Activated T-helper 2 cell treated with anti-CD3 and anti-CD28 coated beads, Interferon-gamma antibody, Interleukin-2, Interleukin-4, amounts not matched to agents 10 μg/mL and 5 μg/mL and 100 μg/mL, durations not matched to agents 14 hours and 24 hours and 36 hours (primary cell): Measurements from ENCODE around the gene AK5. TPM values are rescaled to one million over a fixed set of nuclear protein-coding genes. Genes with fewer than 3 reads are reported as not detected.

Experiments
- DNase-seq: peaks from one replicate; pipeline ENCODE4 v3.0.0; 2021; ENCODE audit warnings: low spot score
- H3K27ac Mint-ChIP-seq: one replicate; pipeline ENCODE4 v1.8.0; 2021; ENCODE audit warnings: mixed read lengths
- H3K27me3 Mint-ChIP-seq: one replicate; pipeline ENCODE4 v1.8.0; 2021; ENCODE audit warnings: low read depth, mixed read lengths
- H3K36me3 Mint-ChIP-seq: one replicate; pipeline ENCODE4 v1.8.0; 2021; ENCODE audit warnings: low read depth, mixed read lengths
- H3K4me1 Mint-ChIP-seq: one replicate; pipeline ENCODE4 v1.8.0; 2021; ENCODE audit warnings: low read depth, mixed read lengths
- H3K4me3 Mint-ChIP-seq: one replicate; pipeline ENCODE4 v1.8.0; 2021; ENCODE audit warnings: low read depth, mild to moderate bottlenecking, moderate library complexity, mixed read lengths
- H3K9me3 Mint-ChIP-seq: one replicate; pipeline ENCODE4 v1.8.0; 2021; ENCODE audit warnings: mixed read lengths
- intact Hi-C: fragments of 100-400 bp; cut with micrococcal nuclease; formaldehyde crosslinking; loops from one replicate; pipeline ENCODE4 v1.15.1; 2023
- total RNA-seq: library from RNA; stranded (reverse); gene quantifications from 2 replicates; pipeline ENCODE4 v1.2.3, GENCODE V29; 2022

The AK5 gene
- total RNA-seq, 1 donor from 2014 or later = not detected

- intact Hi-C loops = no loop called here
- Mint-ChIP-seq H3K4me3 (no peak overlapping the region), H3K9me3 (no peaks in the 10 kb centered on the region), H3K27me3 (no peaks in the 10 kb centered on the region), H3K4me1 (no peaks in the 10 kb centered on the region), H3K36me3 (no peaks in the 10 kb centered on the region), H3K27ac (no peak overlapping the region)
- DNase-seq = no peak
Measured at GRCh38 chr1:77461691-77462090, 179.9 kb downstream of the AK5 start.

GRCh38 chr1:77463216-77463615 lies 181.4 kb downstream of the AK5 start:
- Mint-ChIP-seq H3K9me3 (no peaks in the 10 kb centered on the region), H3K4me1 (no peaks in the 10 kb centered on the region)
- intact Hi-C loops = no loop called here

GRCh38 chr1:77465139-77465538 lies 183.3 kb downstream of the AK5 start:
- Mint-ChIP-seq H3K36me3 (no peaks in the 10 kb centered on the region), H3K27me3 (no peaks in the 10 kb centered on the region), H3K9me3 (no peaks in the 10 kb centered on the region), H3K4me3 (no peak overlapping the region), H3K27ac (no peak overlapping the region), H3K4me1 (no peaks in the 10 kb centered on the region)
- no peak for DNase-seq
- intact Hi-C loops = no loop called here

More at GRCh38 chr1:77463216-77463615, 181.4 kb downstream of the AK5 start:
- Mint-ChIP-seq H3K36me3 (no peaks in the 10 kb centered on the region), H3K27me3 (no peaks in the 10 kb centered on the region), H3K4me3 (no peak overlapping the region), H3K27ac (no peak overlapping the region)
- no peak for DNase-seq

- H3K27ac Mint-ChIP-seq = no peak overlapping the region
- H3K9me3 Mint-ChIP-seq = no peaks in the 10 kb centered on the region
- H3K4me1 Mint-ChIP-seq = no peaks in the 10 kb centered on the region
- intact Hi-C loops = no loop called here
- H3K36me3 Mint-ChIP-seq = no peaks in the 10 kb centered on the region
- no peaks in the 10 kb centered on the region for H3K27me3 Mint-ChIP-seq
- no peak for DNase-seq
- H3K4me3 Mint-ChIP-seq = no peak overlapping the region
Measured at GRCh38 chr1:77465922-77466321, 184.1 kb downstream of the AK5 start.

GRCh38 chr1:77467021-77467595 lies 185.3 kb downstream of the AK5 start:
- no peaks in the 10 kb centered on the region for H3K4me1 Mint-ChIP-seq
- intact Hi-C loops = no loop called here
- H3K9me3 Mint-ChIP-seq = no peaks in the 10 kb centered on the region

DNA sequence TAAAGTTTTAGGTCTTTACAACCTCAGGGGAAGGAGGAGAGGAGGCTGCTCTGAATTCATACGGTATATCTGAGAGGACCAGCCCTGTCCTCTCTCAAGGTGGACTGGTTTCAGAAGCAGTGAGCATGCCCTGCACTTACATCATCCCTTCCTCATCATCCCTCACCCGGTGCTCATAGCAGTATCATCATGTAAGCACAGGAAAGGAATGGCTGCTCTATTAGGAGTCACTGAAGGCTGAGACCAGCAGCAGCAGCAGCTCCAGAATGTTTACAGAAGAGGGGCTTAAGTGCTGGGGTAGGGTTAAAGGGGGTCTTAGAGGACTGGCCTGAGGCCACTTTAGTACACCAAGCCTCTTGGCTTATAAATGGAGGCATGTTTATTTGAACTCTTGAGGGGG lies 185.9 kb downstream of the AK5 start:
- Mint-ChIP-seq H3K27ac (no peak overlapping the region), H3K4me1 (no peaks in the 10 kb centered on the region), H3K36me3 (no peaks in the 10 kb centered on the region), H3K9me3 (no peaks in the 10 kb centered on the region), H3K4me3 (no peak overlapping the region), H3K27me3 (no peaks in the 10 kb centered on the region)
- intact Hi-C loops = no loop called here
- no peak for DNase-seq

More at GRCh38 chr1:77467021-77467595, 185.3 kb downstream of the AK5 start:
- no peaks in the 10 kb centered on the region for H3K36me3 Mint-ChIP-seq
- no peak for DNase-seq
- H3K27me3 Mint-ChIP-seq = no peaks in the 10 kb centered on the region
- no peak overlapping the region for H3K4me3 Mint-ChIP-seq
- no peak overlapping the region for H3K27ac Mint-ChIP-seq

GRCh38 chr1:77468257-77468948 lies 186.6 kb downstream of the AK5 start:
- no peak overlapping the region for H3K4me3 Mint-ChIP-seq
- H3K27me3 Mint-ChIP-seq = no peaks in the 10 kb centered on the region
- H3K27ac Mint-ChIP-seq = no peak overlapping the region
- H3K9me3 Mint-ChIP-seq = no peaks in the 10 kb centered on the region
- no peak for DNase-seq
- intact Hi-C loops = no loop called here
- no peaks in the 10 kb centered on the region for H3K36me3 Mint-ChIP-seq
- no peaks in the 10 kb centered on the region for H3K4me1 Mint-ChIP-seq

- Mint-ChIP-seq H3K9me3 (no peaks in the 10 kb centered on the region), H3K27ac (no peak overlapping the region), H3K4me3 (no peak overlapping the region), H3K4me1 (no peaks in the 10 kb centered on the region), H3K27me3 (no peaks in the 10 kb centered on the region), H3K36me3 (no peaks in the 10 kb centered on the region)
- intact Hi-C loops = no loop called here
- no peak for DNase-seq
Measured at GRCh38 chr1:77468949-77469710, 187.3 kb downstream of the AK5 start.

DNA sequence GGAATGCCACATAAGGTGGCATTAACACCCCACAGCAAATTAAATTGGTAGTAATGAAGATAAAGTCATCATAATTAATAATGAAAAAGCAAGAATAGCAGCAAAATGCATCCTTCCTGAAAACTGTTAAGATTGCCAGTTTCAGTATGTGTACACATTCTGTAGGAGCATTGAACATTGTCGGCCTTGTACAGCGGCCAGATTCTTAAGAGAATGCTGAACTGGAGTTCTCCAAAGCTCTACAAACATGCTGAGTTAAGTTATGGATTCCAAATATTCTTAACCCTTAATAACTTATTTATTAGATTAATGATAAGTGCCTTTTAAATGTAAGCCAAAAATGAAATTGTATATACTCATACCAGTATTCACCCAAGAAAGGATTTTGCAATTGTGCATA lies 189.9 kb downstream of the AK5 start:
- intact Hi-C loops = no loop called here
- no peaks in the 10 kb centered on the region for H3K36me3 Mint-ChIP-seq
- no peak overlapping the region for H3K4me3 Mint-ChIP-seq
- H3K27ac Mint-ChIP-seq = no peak overlapping the region
- H3K27me3 Mint-ChIP-seq = no peaks in the 10 kb centered on the region
- H3K4me1 Mint-ChIP-seq = no peaks in the 10 kb centered on the region
- no peak for DNase-seq
- H3K9me3 Mint-ChIP-seq = no peaks in the 10 kb centered on the region

DNA sequence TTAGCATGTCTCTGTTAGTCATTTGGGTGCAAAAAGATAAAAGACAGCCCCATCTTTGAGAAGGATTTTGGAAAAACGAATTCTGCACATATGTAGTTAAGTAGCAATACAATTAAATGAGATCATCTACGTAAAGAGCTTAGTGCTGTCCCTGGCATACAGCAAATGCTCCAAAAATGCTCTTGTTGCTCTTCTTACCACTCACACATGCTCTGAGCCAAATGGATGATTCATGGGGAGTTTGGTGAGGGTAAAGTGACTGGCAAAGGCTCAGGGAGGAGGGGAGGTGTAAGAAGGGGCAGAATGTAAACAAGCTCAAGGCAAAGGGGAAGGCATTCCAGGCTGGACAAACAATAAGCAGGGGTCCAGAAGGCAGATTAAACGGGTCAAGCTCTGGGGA lies 191.9 kb downstream of the AK5 start:
- Mint-ChIP-seq H3K9me3 (no peaks in the 10 kb centered on the region), H3K27ac (no peak overlapping the region), H3K36me3 (no peaks in the 10 kb centered on the region), H3K4me3 (no peak overlapping the region), H3K27me3 (no peaks in the 10 kb centered on the region), H3K4me1 (no peaks in the 10 kb centered on the region)
- intact Hi-C loops = no loop called here
- no peak for DNase-seq

DNA sequence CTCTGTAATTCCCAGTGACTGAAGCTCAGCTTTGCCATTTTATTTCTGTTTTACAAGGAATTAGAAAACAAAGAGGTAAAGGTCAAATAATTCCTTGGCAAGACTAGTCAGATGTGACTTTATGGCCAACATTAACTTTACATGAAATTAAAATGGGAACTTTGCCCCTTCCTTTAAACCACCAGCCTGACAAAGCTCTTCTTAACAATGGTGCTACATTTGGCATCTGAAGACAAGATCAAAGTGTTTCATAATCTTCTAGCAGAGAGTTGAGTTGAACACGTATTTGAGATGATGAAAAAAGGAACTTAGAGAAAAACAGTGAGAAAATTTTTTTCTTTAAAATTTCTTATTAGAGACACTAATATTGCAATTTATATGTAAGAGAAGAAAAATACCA lies 193.8 kb downstream of the AK5 start:
- Mint-ChIP-seq H3K4me1 (no peaks in the 10 kb centered on the region), H3K27me3 (no peaks in the 10 kb centered on the region), H3K9me3 (no peaks in the 10 kb centered on the region), H3K27ac (no peak overlapping the region), H3K4me3 (no peak overlapping the region), H3K36me3 (no peaks in the 10 kb centered on the region)
- no peak for DNase-seq
- intact Hi-C loops = no loop called here

DNA sequence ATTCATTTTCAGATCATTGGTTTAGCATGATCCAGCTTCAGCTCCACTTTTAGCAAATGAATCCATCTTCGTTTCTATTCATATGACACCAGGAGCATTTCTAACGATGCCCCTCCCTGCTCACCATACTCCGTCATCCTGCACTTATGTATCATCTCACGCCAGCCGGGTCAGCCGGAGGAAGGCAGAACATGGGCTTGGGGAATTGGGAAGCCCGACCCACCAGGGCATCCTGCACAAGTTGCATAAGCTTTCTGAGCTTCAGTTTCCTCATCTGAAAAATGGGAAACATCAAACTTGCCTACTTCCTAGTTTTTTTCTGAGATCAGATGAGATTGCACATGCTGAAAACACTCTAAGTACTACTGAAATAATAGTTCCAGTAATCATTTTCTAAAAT lies 194.7 kb downstream of the AK5 start:
- Mint-ChIP-seq H3K4me1 (no peaks in the 10 kb centered on the region), H3K36me3 (no peaks in the 10 kb centered on the region), H3K27ac (no peak overlapping the region), H3K9me3 (no peaks in the 10 kb centered on the region), H3K27me3 (no peaks in the 10 kb centered on the region), H3K4me3 (no peak overlapping the region)
- intact Hi-C loops = no loop called here
- no peak for DNase-seq

GRCh38 chr1:77484334-77484733 lies 202.5 kb downstream of the AK5 start:
- Mint-ChIP-seq H3K9me3 (no peaks in the 10 kb centered on the region), H3K27ac (no peak overlapping the region), H3K4me1 (no peaks in the 10 kb centered on the region), H3K36me3 (no peaks in the 10 kb centered on the region), H3K27me3 (no peaks in the 10 kb centered on the region), H3K4me3 (no peak overlapping the region)
- intact Hi-C loops = no loop called here
- DNase-seq = no peak
